K562 (cell line): ENCODE results near the gene ATP6V0D1. TPM values are rescaled to one million over a fixed set of nuclear protein-coding genes. Genes with fewer than 3 reads are reported as not detected.

ENCODE experiments used
- COPS2 ChIP-seq: fragments of 450-650 bp; conservative IDR thresholded peaks from 2 replicates; pipeline ENCODE4 v1.6.1; 2016; ENCODE audit warnings: mild to moderate bottlenecking, moderate library complexity
- FOXK1 ChIP-seq: sonication (generic); formaldehyde crosslinking; IDR thresholded peaks from 2 replicates; pipeline ENCODE4 v1.8.0; 2022; ENCODE audit warnings: missing genetic modification reagents, mild to moderate bottlenecking, borderline replicate concordance
- KLF10 ChIP-seq: fragments of 250-450 bp; sonication (Bioruptor Pico); IDR thresholded peaks from 2 replicates; pipeline ENCODE4 v1.6.1; 2021; ENCODE audit warnings: matching md5 sums
- POLR2AphosphoS2 ChIP-seq: IDR thresholded peaks from 2 replicates; pipeline ENCODE4 v1.6.1; 2012; ENCODE audit warnings: low read length, improper control_type of control experiment
- TARDBP ChIP-seq: fragments of 450-650 bp; IDR thresholded peaks from 2 replicates; pipeline ENCODE4 v1.6.1; 2016
- TEAD1 ChIP-seq, 2 experiments: fragments of 450-650 bp in 1 of 2; sonication (generic) in 1 of 2; formaldehyde crosslinking; IDR thresholded peaks; 2 replicates each; pipeline versions ENCODE4 v1.4.0 to v1.8.0; 2020 to 2022; ENCODE audit warnings: mild to moderate bottlenecking in 2 of 2, missing genetic modification reagents in 1 of 2
- ZNF41 ChIP-seq: fragments of 250-450 bp; sonication (Bioruptor Pico); conservative IDR thresholded peaks from 2 replicates; pipeline ENCODE4 v1.4.0; 2020; ENCODE audit warnings: mild to moderate bottlenecking
- polyA plus RNA-seq, 8 experiments: library from polyadenylated mRNA; depleted of rRNA in 4 of 8; stranded (reverse) in 5 of 8; unstranded in 3 of 8; fragments of >200 nt; fragmentation: Nextera tagmentation in 2 of 8; fragmentation: Illumina TruSeq in 1 of 8; extraction: Ambion mirVana in 2 of 8; extraction: Trizol in 1 of 8; gene quantifications; 2 replicates each; pipeline versions ENCODE4 v1.2.1 to v1.2.3, GENCODE V29; 2011 to 2014; ENCODE audit warnings: inconsistent platforms in 1 of 8, missing spikeins in 1 of 8
- total RNA-seq, 7 experiments: library from RNA; depleted of rRNA in 6 of 7; stranded (reverse); fragments of >200 nt in 6 of 7; fragmentation: Illumina TruSeq in 2 of 7; extraction: Trizol in 2 of 7; gene quantifications; 2 replicates each; pipeline versions ENCODE4 v1.2.1 to v1.2.3, GENCODE V29; 2011 to 2021; ENCODE audit warnings: low replicate concordance in 1 of 7
- TF ChIP-seq, protein P1 (sequence below): fragments of 450-650 bp; IDR thresholded peaks from 2 replicates; pipeline ENCODE4 v1.6.1; 2018; ENCODE audit not compliant: partially characterized antibody
- TF ChIP-seq, protein P2 (sequence below): fragments of 450-650 bp; IDR thresholded peaks from 2 replicates; pipeline ENCODE4 v1.6.1; 2018; ENCODE audit warnings: mild to moderate bottlenecking, low read depth; ENCODE audit not compliant: partially characterized antibody
- TF ChIP-seq, protein P3 (sequence below): sonication (generic); formaldehyde crosslinking; IDR thresholded peaks from 2 replicates; pipeline ENCODE4 v1.8.0; 2022; ENCODE audit warnings: missing genetic modification reagents, mild to moderate bottlenecking, moderate library complexity, borderline replicate concordance

ATP6V0D1 gene
- total and polyA plus RNA-seq, 9 of the 15 experiments (the other 6 are each of a cell fraction or from before 2014, with no cell fraction given): 23.2 to 69.7 (median 45.6) TPM

DNA sequence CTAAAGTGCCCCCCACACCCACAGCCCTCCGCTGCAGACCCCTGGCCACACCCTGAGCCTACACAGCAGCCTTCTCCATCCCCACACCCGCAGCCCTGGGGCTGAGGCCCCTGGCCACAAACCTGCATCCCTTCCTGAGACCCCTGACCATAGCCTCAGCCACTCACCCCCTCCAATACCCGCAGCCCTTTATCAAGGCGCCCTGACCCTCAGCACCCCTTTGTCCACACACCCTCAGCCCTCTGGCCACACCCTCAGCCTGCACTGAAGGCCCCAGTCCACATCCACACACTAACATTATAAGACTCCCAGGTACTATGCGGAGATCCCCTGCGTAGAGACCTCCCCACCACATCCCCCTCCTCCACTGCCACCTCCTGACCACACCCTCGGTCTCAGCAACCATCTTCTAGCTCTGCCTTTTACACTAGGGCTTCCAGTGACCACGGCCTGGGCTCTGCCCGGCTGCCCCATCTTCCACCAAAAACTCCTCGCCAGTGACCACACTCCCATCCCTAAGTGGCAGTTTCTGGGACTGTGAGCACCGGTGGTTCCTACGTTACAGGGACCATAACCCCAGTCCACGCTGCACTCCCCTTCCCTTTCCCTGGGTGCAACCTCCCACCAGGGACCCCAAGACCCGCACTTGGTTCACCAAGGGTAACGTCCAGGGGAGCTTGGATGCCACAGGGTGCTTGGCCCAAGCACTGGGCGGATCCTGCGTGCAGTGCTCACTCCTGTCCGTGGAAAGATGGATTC lies 88.5 kb downstream of the ATP6V0D1 start (continued):
- TF ChIP-seq, protein P1, sequence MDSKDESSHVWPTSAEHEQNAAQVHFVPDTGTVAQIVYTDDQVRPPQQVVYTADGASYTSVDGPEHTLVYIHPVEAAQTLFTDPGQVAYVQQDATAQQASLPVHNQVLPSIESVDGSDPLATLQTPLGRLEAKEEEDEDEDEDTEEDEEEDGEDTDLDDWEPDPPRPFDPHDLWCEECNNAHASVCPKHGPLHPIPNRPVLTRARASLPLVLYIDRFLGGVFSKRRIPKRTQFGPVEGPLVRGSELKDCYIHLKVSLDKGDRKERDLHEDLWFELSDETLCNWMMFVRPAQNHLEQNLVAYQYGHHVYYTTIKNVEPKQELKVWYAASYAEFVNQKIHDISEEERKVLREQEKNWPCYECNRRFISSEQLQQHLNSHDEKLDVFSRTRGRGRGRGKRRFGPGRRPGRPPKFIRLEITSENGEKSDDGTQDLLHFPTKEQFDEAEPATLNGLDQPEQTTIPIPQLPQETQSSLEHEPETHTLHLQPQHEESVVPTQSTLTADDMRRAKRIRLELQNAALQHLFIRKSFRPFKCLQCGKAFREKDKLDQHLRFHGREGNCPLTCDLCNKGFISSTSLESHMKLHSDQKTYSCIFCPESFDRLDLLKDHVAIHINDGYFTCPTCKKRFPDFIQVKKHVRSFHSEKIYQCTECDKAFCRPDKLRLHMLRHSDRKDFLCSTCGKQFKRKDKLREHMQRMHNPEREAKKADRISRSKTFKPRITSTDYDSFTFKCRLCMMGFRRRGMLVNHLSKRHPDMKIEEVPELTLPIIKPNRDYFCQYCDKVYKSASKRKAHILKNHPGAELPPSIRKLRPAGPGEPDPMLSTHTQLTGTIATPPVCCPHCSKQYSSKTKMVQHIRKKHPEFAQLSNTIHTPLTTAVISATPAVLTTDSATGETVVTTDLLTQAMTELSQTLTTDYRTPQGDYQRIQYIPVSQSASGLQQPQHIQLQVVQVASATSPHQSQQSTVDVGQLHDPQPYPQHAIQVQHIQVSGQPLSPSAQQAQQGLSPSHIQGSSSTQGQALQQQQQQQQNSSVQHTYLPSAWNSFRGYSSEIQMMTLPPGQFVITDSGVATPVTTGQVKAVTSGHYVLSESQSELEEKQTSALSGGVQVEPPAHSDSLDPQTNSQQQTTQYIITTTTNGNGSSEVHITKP: no peak
- TF ChIP-seq COPS2 (no peak), KLF10 (CRISPR knock-in tag) (no peak), POLR2AphosphoS2 (no peak), TARDBP (no peak), TEAD1 (CRISPR knock-in tag; IDR thresholded peaks at IDR 0.05) (no peak), ZNF41 (CRISPR knock-in tag) (no peak), FOXK1 (no peak)
- TF ChIP-seq, protein P2, sequence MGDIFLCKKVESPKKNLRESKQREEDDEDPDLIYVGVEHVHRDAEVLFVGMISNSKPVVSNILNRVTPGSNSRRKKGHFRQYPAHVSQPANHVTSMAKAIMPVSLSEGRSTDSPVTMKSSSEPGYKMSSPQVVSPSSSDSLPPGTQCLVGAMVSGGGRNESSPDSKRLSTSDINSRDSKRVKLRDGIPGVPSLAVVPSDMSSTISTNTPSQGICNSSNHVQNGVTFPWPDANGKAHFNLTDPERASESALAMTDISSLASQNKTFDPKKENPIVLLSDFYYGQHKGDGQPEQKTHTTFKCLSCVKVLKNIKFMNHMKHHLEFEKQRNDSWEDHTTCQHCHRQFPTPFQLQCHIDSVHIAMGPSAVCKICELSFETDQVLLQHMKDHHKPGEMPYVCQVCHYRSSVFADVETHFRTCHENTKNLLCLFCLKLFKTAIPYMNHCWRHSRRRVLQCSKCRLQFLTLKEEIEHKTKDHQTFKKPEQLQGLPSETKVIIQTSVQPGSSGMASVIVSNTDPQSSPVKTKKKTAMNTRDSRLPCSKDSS: no peak
- TF ChIP-seq, protein P3, sequence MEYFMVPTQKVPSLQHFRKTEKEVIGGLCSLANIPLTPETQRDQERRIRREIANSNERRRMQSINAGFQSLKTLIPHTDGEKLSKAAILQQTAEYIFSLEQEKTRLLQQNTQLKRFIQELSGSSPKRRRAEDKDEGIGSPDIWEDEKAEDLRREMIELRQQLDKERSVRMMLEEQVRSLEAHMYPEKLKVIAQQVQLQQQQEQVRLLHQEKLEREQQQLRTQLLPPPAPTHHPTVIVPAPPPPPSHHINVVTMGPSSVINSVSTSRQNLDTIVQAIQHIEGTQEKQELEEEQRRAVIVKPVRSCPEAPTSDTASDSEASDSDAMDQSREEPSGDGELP: no peak
